Tibial nerve (tissue), 4 donors: ENCODE data around the gene STAT3.

ENCODE experiments used
- EP300 ChIP-seq, 2 donors: sonication (generic); formaldehyde crosslinking; IDR thresholded peaks; one replicate each; pipeline ENCODE4 v1.6.1; 2017; ENCODE audit warnings: antibody characterized with exemption in 2 of 2, mild to moderate bottlenecking in 1 of 2
- POLR2A ChIP-seq, 2 donors: fragments of 450-650 bp; IDR thresholded peaks; one replicate each; pipeline ENCODE4 v1.6.1; 2017; ENCODE audit warnings: antibody characterized with exemption in 2 of 2, mild to moderate bottlenecking in 2 of 2, moderate library complexity in 2 of 2
- TF ChIP-seq, protein P1 (sequence below), 5 experiments: fragments of 200-600 bp in 3 of 5; fragments of 450-650 bp in 2 of 5; sonication (generic) in 3 of 5; IDR thresholded peaks; one replicate each; pipeline ENCODE4 v1.5.1; 2016 to 2019; ENCODE audit warnings: antibody characterized with exemption in 5 of 5, mild to moderate bottlenecking in 3 of 5, moderate library complexity in 2 of 5

DNA sequence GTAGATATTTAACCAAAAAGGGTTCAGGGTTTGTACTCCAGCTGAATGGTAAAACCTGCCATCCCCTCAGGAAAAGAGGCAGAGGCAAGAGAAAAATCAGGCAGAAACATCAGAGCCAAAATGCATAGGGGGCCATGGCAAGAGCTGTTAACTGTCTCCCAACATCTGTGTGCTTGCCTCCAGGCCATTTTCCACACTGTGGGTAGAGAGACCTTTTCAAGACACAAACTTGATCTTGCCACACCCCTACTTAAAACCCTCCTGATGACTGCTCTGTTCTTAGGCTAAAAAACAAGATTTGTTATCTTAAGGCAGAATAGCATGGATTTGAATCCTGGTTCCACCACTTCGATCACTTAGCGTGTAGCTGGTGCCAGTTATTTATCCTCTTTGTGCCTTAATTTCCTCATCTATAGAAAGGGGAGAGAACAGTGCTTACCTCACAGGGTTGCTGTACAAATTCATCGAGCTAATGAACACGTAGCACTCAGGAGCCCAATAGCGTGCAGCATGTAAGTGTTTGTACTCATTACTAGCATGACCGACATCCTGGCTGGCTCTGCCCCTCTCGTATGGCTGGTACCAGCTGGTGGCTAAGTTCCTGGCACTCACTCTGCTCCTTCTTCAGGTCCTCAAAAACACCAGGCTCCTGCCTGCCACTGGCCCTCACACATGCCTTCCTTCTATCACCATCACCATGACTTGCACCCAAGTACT is 25.8 kb downstream of the STAT3 start:
- TF ChIP-seq, protein P1, sequence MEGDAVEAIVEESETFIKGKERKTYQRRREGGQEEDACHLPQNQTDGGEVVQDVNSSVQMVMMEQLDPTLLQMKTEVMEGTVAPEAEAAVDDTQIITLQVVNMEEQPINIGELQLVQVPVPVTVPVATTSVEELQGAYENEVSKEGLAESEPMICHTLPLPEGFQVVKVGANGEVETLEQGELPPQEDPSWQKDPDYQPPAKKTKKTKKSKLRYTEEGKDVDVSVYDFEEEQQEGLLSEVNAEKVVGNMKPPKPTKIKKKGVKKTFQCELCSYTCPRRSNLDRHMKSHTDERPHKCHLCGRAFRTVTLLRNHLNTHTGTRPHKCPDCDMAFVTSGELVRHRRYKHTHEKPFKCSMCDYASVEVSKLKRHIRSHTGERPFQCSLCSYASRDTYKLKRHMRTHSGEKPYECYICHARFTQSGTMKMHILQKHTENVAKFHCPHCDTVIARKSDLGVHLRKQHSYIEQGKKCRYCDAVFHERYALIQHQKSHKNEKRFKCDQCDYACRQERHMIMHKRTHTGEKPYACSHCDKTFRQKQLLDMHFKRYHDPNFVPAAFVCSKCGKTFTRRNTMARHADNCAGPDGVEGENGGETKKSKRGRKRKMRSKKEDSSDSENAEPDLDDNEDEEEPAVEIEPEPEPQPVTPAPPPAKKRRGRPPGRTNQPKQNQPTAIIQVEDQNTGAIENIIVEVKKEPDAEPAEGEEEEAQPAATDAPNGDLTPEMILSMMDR (IDR thresholded peaks at IDR 0.05) = no peak
- TF ChIP-seq EP300 (IDR thresholded peaks at IDR 0.05) (no peak), POLR2A (IDR thresholded peaks at IDR 0.05) (no peak)
